H9 (cell line): ENCODE measurements around the gene ZFP42. TPM values are rescaled to one million over a fixed set of nuclear protein-coding genes. Genes with fewer than 3 reads are reported as not detected.

Experiments used
- DNase-seq: peaks from one replicate; pipeline ENCODE4 v3.0.0-alpha.2; 2017
- H2AFZ ChIP-seq: one replicate; pipeline ENCODE4 v1.6.1; 2013; ENCODE audit warnings: mild to moderate bottlenecking, low read length, control low read depth, moderate library complexity
- H2AK5ac ChIP-seq: 2 replicates; pipeline ENCODE4 v1.6.1; 2013; ENCODE audit warnings: low read length, control low read depth, mixed read lengths; ENCODE audit not compliant: insufficient read length
- H2BK120ac ChIP-seq: one replicate; pipeline ENCODE4 v1.6.1; 2013; ENCODE audit warnings: low read depth, mild to moderate bottlenecking, low read length, control low read depth, inconsistent platforms; ENCODE audit not compliant: poor library complexity, severe bottlenecking
- H2BK12ac ChIP-seq: 2 replicates; pipeline ENCODE4 v1.6.1; 2013; ENCODE audit warnings: low read length, control low read depth, mixed read lengths, low read depth; ENCODE audit not compliant: insufficient read length
- H2BK15ac ChIP-seq: 2 replicates; pipeline ENCODE4 v1.6.1; 2013; ENCODE audit warnings: low read depth, low read length, control low read depth
- H2BK20ac ChIP-seq: one replicate; pipeline ENCODE4 v1.6.1; 2013; ENCODE audit warnings: low read depth, mild to moderate bottlenecking, low read length, control low read depth, inconsistent platforms; ENCODE audit not compliant: poor library complexity, severe bottlenecking
- H2BK5ac ChIP-seq: 2 replicates; pipeline ENCODE4 v1.6.1; 2013; ENCODE audit warnings: low read length, control low read depth, mixed read lengths; ENCODE audit not compliant: insufficient read length
- H3K14ac ChIP-seq: 2 replicates; pipeline ENCODE4 v1.6.1; 2013; ENCODE audit warnings: low read length, control low read depth; ENCODE audit not compliant: insufficient read depth
- H3K18ac ChIP-seq: 2 replicates; pipeline ENCODE4 v1.6.1; 2013; ENCODE audit warnings: low read depth, mild to moderate bottlenecking, mixed read lengths, low read length, control low read depth; ENCODE audit not compliant: insufficient read length
- H3K23ac ChIP-seq: 2 replicates; pipeline ENCODE4 v1.6.1; 2013; ENCODE audit warnings: low read length, control low read depth, mixed read lengths, low read depth; ENCODE audit not compliant: insufficient read length
- H3K23me2 ChIP-seq: 2 replicates; pipeline ENCODE4 v1.6.1; 2013; ENCODE audit warnings: low read depth, mild to moderate bottlenecking, mixed read lengths, low read length, control low read depth; ENCODE audit not compliant: insufficient read length, poor library complexity, severe bottlenecking
- H3K27ac ChIP-seq: 2 replicates; pipeline ENCODE4 v1.5.1; 2013; ENCODE audit warnings: low read length, control low read depth, mixed read lengths, low read depth; ENCODE audit not compliant: insufficient read length
- H3K27me3 ChIP-seq: 2 replicates; pipeline ENCODE4 v1.6.1; 2013; ENCODE audit warnings: low read length, control low read depth, inconsistent platforms; ENCODE audit not compliant: insufficient read depth
- H3K4ac ChIP-seq: 2 replicates; pipeline ENCODE4 v1.6.1; 2013; ENCODE audit warnings: low read depth, mild to moderate bottlenecking, control low read depth, inconsistent platforms, low read length, moderate library complexity
- H3K4me1 ChIP-seq: 2 replicates; pipeline ENCODE4 v1.6.1; 2013; ENCODE audit warnings: low read length, control low read depth, inconsistent platforms; ENCODE audit not compliant: insufficient read depth
- H3K4me2 ChIP-seq: 2 replicates; pipeline ENCODE4 v1.6.1; 2013; ENCODE audit warnings: low read length, control low read depth, mixed read lengths; ENCODE audit not compliant: insufficient read length, insufficient read depth
- H3K56ac ChIP-seq: 2 replicates; pipeline ENCODE4 v1.6.1; 2013; ENCODE audit warnings: low read depth, mild to moderate bottlenecking, mixed read lengths, low read length, control low read depth; ENCODE audit not compliant: insufficient read length
- H3K79me1 ChIP-seq: 2 replicates; pipeline ENCODE4 v1.6.1; 2013; ENCODE audit warnings: low read depth, mild to moderate bottlenecking, moderate library complexity, low read length, control low read depth, inconsistent platforms; ENCODE audit not compliant: insufficient read depth, poor library complexity, severe bottlenecking
- H3K79me2 ChIP-seq: 2 replicates; pipeline ENCODE4 v1.6.1; 2013; ENCODE audit warnings: low read length, control low read depth, inconsistent platforms; ENCODE audit not compliant: insufficient read depth
- H3K9ac ChIP-seq: 2 replicates; pipeline ENCODE4 v1.6.1; 2013; ENCODE audit warnings: low read length, control low read depth, mixed read lengths; ENCODE audit not compliant: insufficient read length; ENCODE audit errors: extremely low read depth
- H3K9me3 ChIP-seq: one replicate; pipeline ENCODE4 v1.6.1; 2013; ENCODE audit warnings: low read depth, low read length, inconsistent platforms; ENCODE audit not compliant: control insufficient read depth
- H3T11ph ChIP-seq: one replicate; pipeline ENCODE4 v1.6.1; 2013; ENCODE audit warnings: mild to moderate bottlenecking, low read length, control low read depth, inconsistent platforms
- H4K20me1 ChIP-seq: one replicate; pipeline ENCODE4 v1.6.1; 2013; ENCODE audit not compliant: control insufficient read depth, insufficient read length, insufficient read depth
- H4K5ac ChIP-seq: 2 replicates; pipeline ENCODE4 v1.6.1; 2013; ENCODE audit warnings: low read depth, mild to moderate bottlenecking, mixed read lengths, low read length, control low read depth; ENCODE audit not compliant: insufficient read length
- H4K8ac ChIP-seq: replicated peaks from 2 replicates; pipeline ENCODE4 v1.6.1; 2013; ENCODE audit warnings: low read length, control low read depth, mixed read lengths, low read depth; ENCODE audit not compliant: insufficient read length
- H4K91ac ChIP-seq: 2 replicates; pipeline ENCODE4 v1.6.1; 2013; ENCODE audit warnings: low read depth, mild to moderate bottlenecking, moderate library complexity, mixed read lengths, low read length, control low read depth; ENCODE audit not compliant: insufficient read length
- H3K27ac Mint-ChIP-seq, 3 experiments: 2 replicates in 2 of 3; 3 replicates in 1 of 3; pipeline ENCODE4 v1.8.0; 2020 to 2021; ENCODE audit warnings: mixed read lengths in 3 of 3, mild to moderate bottlenecking in 1 of 3, moderate library complexity in 1 of 3
- H3K27me3 Mint-ChIP-seq: 2 replicates; pipeline ENCODE4 v1.8.0; 2021; ENCODE audit warnings: low read depth, mild to moderate bottlenecking, moderate library complexity, mixed read lengths
- H3K36me3 Mint-ChIP-seq, 3 experiments: 2 replicates in 2 of 3; 3 replicates in 1 of 3; pipeline ENCODE4 v1.8.0; 2020 to 2021; ENCODE audit warnings: low read depth in 3 of 3, mixed read lengths in 3 of 3; ENCODE audit not compliant: insufficient read depth in 1 of 3
- H3K4me1 Mint-ChIP-seq, 2 experiments: 2 replicates each; pipeline ENCODE4 v1.8.0; 2020; ENCODE audit warnings: mixed read lengths in 2 of 2
- H3K4me3 Mint-ChIP-seq, 2 experiments: 2 replicates in 1 of 2; 3 replicates in 1 of 2; pipeline ENCODE4 v1.8.0; 2020 to 2021; ENCODE audit warnings: mild to moderate bottlenecking in 2 of 2, mixed read lengths in 2 of 2, moderate library complexity in 1 of 2
- H3K9me3 Mint-ChIP-seq, 2 experiments: 2 replicates in 1 of 2; 3 replicates in 1 of 2; pipeline ENCODE4 v1.8.0; 2020; ENCODE audit warnings: mild to moderate bottlenecking in 2 of 2, mixed read lengths in 2 of 2, moderate library complexity in 1 of 2
- CTCF ChIP-seq: fragments of 200-600 bp; sonication (generic); conservative IDR thresholded peaks from 3 replicates; pipeline ENCODE4 v1.8.0; 2021; ENCODE audit warnings: antibody characterized with exemption, mild to moderate bottlenecking
- WGBS: extraction: QIAGEN DNeasy Blood & Tissue Kit; methylation state at CpG from one replicate; pipeline ENCODE4 v1.1.7; 2013; ENCODE audit warnings: missing lambda C conversion rate, low lambda C conversion rate, mixed read lengths; ENCODE audit not compliant: insufficient read length; ENCODE audit errors: extremely low coverage; 5-methylcytosine and 5-hydroxymethylcytosine counted together
- total RNA-seq: library from RNA; stranded (reverse); gene quantifications from 2 replicates; pipeline ENCODE4 v1.2.1, GENCODE V29; 2021

Gene ZFP42
- total RNA-seq, 1 experiment from 2014 or later = 193 TPM

DNA sequence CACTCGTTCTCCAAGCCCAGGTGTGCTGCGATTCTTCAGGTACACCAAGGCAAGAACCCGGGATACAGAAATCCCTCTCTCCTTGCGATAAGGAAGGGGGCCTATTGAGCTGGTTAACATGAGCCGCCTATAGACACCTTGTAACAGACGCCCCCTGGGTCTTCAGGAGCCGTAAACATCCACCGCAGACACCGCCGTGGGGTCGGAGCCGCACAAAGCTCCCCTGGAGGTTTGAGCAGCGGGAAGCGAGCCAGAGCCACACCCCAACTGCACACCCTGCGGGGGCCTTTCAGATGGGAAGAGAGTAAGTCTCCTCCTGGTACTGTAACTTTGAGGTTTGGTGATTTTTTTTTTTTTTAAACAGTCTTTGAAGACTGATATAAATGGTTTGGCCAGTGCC lies 46.6 kb downstream of the ZFP42 start:
- no peaks in the 10 kb centered on the region for H3K36me3 Mint-ChIP-seq

More for the DNA sequence above, 46.6 kb downstream of the ZFP42 start:
- Histone ChIP-seq H3K27me3 (no peaks in the 10 kb centered on the region), H3K18ac (no peak overlapping the region), H4K5ac (no peak overlapping the region), H3K4me2 (no peak overlapping the region), H3K79me1 (no peaks in the 10 kb centered on the region), H3T11ph (no peak overlapping the region), H3K14ac (no peak overlapping the region), H3K9me3 (no peaks in the 10 kb centered on the region), H2BK120ac (no peak overlapping the region), H2BK15ac (no peak overlapping the region), H3K56ac (no peak overlapping the region), H3K9ac (no peak overlapping the region), H2BK20ac (no peak overlapping the region), H4K8ac (no peak overlapping the region), H2BK5ac (no peak overlapping the region), H3K79me2 (no peaks in the 10 kb centered on the region; the same call in 1 of the 2 replicates), H2AK5ac (no peak overlapping the region), H4K20me1 (no peaks in the 10 kb centered on the region), H3K4me1 (0 out of 2 replicates have a peak, but pooled peaks cover 2% of the 10 kb centered on the region), H3K27ac (no peak overlapping the region), H3K23ac (no peak overlapping the region), H4K91ac (no peak overlapping the region), H3K23me2 (no peaks in the 10 kb centered on the region), H2AFZ (no peak overlapping the region), H3K4ac (no peak overlapping the region), H2BK12ac (no peak overlapping the region)
- no peak for DNase-seq
- Mint-ChIP-seq H3K4me1 (peaks cover 20 to 23% of the 10 kb centered on the region in 2 experiments), H3K9me3 (no peaks in the 10 kb centered on the region), H3K4me3 (no peak overlapping the region), H3K27me3 (no peaks in the 10 kb centered on the region; the same call in none of the 2 replicates), H3K27ac (no peak overlapping the region; a peak in 1 of 7 replicates)
- TF ChIP-seq CTCF = no peak
- WGBS = no CpG with 5 or more reads among the region's 15 CpGs
